Neuronal stem cell (in vitro differentiated cells): ENCODE results near the gene FAM131B.

Experiments used
- DNase-seq: peaks from one replicate; pipeline ENCODE4 v3.0.0-alpha.2; 2013; ENCODE audit warnings: low spot score
- H2AFZ ChIP-seq: one replicate; pipeline ENCODE4 v1.6.1; 2013; ENCODE audit warnings: mild to moderate bottlenecking, low read length, inconsistent platforms
- H2AK5ac ChIP-seq: 2 replicates; pipeline ENCODE4 v1.6.1; 2013; ENCODE audit warnings: low read depth, mild to moderate bottlenecking, inconsistent platforms, low read length, moderate library complexity, mixed read lengths
- H2BK120ac ChIP-seq: 2 replicates; pipeline ENCODE4 v1.6.1; 2013; ENCODE audit warnings: low read depth, mild to moderate bottlenecking, inconsistent platforms, low read length, moderate library complexity, mixed read lengths
- H2BK12ac ChIP-seq: one replicate; pipeline ENCODE4 v1.6.1; 2013; ENCODE audit warnings: low read length, inconsistent platforms
- H2BK15ac ChIP-seq: 2 replicates; pipeline ENCODE4 v1.6.1; 2013; ENCODE audit warnings: mild to moderate bottlenecking, low read length, inconsistent platforms, mixed read lengths
- H2BK5ac ChIP-seq: one replicate; pipeline ENCODE4 v1.6.1; 2013; ENCODE audit warnings: inconsistent platforms, mild to moderate bottlenecking, low read length, moderate library complexity
- H3K14ac ChIP-seq: one replicate; pipeline ENCODE4 v1.6.1; 2013; ENCODE audit warnings: low read length, inconsistent platforms
- H3K18ac ChIP-seq: 2 replicates; pipeline ENCODE4 v1.6.1; 2013; ENCODE audit warnings: low read length, inconsistent platforms
- H3K23ac ChIP-seq: 2 replicates; pipeline ENCODE4 v1.6.1; 2013; ENCODE audit warnings: low read depth, mild to moderate bottlenecking, mixed read lengths, low read length, inconsistent platforms; ENCODE audit not compliant: poor library complexity
- H3K27ac ChIP-seq: replicated peaks from 3 replicates; pipeline ENCODE4 v1.5.1; 2013; ENCODE audit warnings: low read length, inconsistent platforms
- H3K27me3 ChIP-seq, 3 experiments: 2 replicates each; pipeline ENCODE4 v1.6.1; 2013; ENCODE audit warnings: low read length in 3 of 3, mild to moderate bottlenecking in 2 of 3, inconsistent platforms in 1 of 3, low read depth in 1 of 3, mixed read lengths in 1 of 3, moderate library complexity in 1 of 3; ENCODE audit not compliant: control insufficient read depth in 3 of 3, insufficient read depth in 3 of 3
- H3K36me3 ChIP-seq, 2 donors: replicated peaks in 1 of 2; 2 replicates each; pipeline ENCODE4 v1.6.1; 2013; ENCODE audit warnings: low read length in 2 of 2; ENCODE audit not compliant: control insufficient read depth in 2 of 2, insufficient read depth in 2 of 2
- H3K4ac ChIP-seq: 2 replicates; pipeline ENCODE4 v1.6.1; 2013; ENCODE audit warnings: inconsistent platforms, mild to moderate bottlenecking, low read length, moderate library complexity
- H3K4me1 ChIP-seq, 2 donors: 1 replicate in 1 of 2; 2 replicates in 1 of 2; pipeline ENCODE4 v1.6.1; 2013; ENCODE audit warnings: low read length in 2 of 2, low read depth in 1 of 2; ENCODE audit not compliant: control insufficient read depth in 2 of 2, insufficient read depth in 1 of 2
- H3K4me2 ChIP-seq: one replicate; pipeline ENCODE4 v1.6.1; 2013; ENCODE audit warnings: mild to moderate bottlenecking, low read length, inconsistent platforms; ENCODE audit not compliant: insufficient read depth, poor library complexity, severe bottlenecking
- H3K4me3 ChIP-seq, 2 donors: 2 replicates each; pipeline ENCODE4 v1.5.1; 2013; ENCODE audit warnings: low read length in 2 of 2, mild to moderate bottlenecking in 2 of 2, inconsistent platforms in 1 of 2, moderate library complexity in 1 of 2
- H3K79me1 ChIP-seq: one replicate; pipeline ENCODE4 v1.6.1; 2013; ENCODE audit warnings: low read depth, mild to moderate bottlenecking, inconsistent platforms, low read length, moderate library complexity
- H3K9ac ChIP-seq: one replicate; pipeline ENCODE4 v1.6.1; 2013; ENCODE audit warnings: mild to moderate bottlenecking, low read depth, low read length, inconsistent platforms; ENCODE audit not compliant: poor library complexity
- H3K9me3 ChIP-seq, 2 donors: replicated peaks in 1 of 2; 2 replicates each; pipeline versions ENCODE3 to v1.6.1; 2013; ENCODE audit warnings: low read length in 2 of 2, mild to moderate bottlenecking in 2 of 2, inconsistent platforms in 1 of 2, low read depth in 1 of 2, mixed read lengths in 1 of 2, moderate library complexity in 1 of 2; ENCODE audit not compliant: control insufficient read depth in 2 of 2, insufficient read depth in 1 of 2
- H4K8ac ChIP-seq: one replicate; pipeline ENCODE4 v1.6.1; 2013; ENCODE audit warnings: low read depth, mild to moderate bottlenecking, inconsistent platforms, low read length, moderate library complexity
- H4K91ac ChIP-seq: one replicate; pipeline ENCODE4 v1.6.1; 2013; ENCODE audit warnings: low read length, low read depth, mild to moderate bottlenecking, inconsistent platforms; ENCODE audit not compliant: poor library complexity
- WGBS, 2 donors: extraction: QIAGEN DNeasy Blood & Tissue Kit; methylation state at CpG; one replicate each; pipeline ENCODE4 v1.1.7; 2013; ENCODE audit warnings: missing lambda C conversion rate in 2 of 2, mixed read lengths in 1 of 2; ENCODE audit not compliant: insufficient read length in 2 of 2, insufficient replicate concordance in 1 of 2; ENCODE audit errors: extremely low coverage in 2 of 2; 5-methylcytosine and 5-hydroxymethylcytosine counted together

FAM131B gene

DNA sequence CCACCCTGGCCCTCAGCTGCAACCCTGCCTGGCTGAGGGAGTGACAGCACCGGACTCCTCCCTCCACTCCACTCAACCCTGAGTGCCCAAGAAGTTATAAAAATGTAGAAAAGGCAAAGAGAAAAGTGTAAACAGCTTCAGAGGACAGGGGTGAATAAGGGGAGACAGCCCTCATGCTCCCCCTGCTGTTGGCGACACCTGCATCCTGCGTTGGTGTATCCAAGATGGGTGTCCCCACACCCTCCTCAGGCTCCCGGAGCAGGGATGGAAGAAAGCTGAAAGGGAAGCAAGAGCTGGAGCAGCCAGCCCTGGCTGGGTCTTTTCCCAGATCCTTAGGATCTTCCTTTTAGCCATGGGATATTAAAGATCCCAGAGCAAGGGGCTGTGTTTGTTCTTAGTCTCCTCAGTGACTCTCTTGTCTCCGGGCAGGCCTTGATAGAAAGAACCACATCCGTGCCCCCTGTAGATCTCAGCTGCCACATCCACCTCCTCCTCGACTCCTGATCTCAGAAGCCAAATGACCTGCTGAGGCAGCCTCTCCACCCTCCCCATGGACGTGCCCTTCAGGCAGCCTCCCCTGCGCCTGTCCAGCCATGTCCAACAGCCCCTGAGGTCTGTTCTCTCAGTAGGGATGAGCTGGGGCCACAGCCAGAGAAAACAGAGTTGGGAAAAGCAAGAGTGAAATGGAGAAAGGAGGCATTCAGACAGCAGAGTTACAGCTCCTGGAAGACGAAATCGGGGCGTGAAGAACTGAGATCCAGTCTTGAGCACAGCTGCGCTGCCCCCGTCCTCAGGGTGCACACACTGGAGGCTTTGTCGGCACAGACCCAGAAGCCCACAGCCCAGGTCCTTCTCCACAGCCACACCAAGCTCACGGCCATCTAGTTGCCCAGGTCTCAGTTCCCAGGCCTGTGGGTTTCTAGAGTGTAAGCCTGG, 6.8 kb downstream of the FAM131B start:
- Histone ChIP-seq H2BK5ac (no peak overlapping the region), H3K23ac (no peak overlapping the region), H3K14ac (no peak overlapping the region), H3K9me3 (no peaks in the 10 kb centered on the region), H3K27ac (no peak overlapping the region), H2AK5ac (no peak overlapping the region), H3K4me3 (no peak overlapping the region), H3K4ac (no peak overlapping the region), H4K91ac (no peak overlapping the region), H2BK12ac (no peak overlapping the region), H2BK120ac (no peak overlapping the region), H3K9ac (peak overlapping the region; percentile 36), H3K4me1 (peaks cover 22 to 24% of the 10 kb centered on the region in 2 donors), H3K27me3 (no peaks in the 10 kb centered on the region), H2BK15ac (no peak overlapping the region), H2AFZ (no peak overlapping the region), H3K36me3 (peaks cover 37 to 42% of the 10 kb centered on the region in 2 donors), H4K8ac (no peak overlapping the region), H3K4me2 (no peak overlapping the region), H3K18ac (no peak overlapping the region), H3K79me1 (peaks cover 2% of the 10 kb centered on the region)
- no CpG with 5 or more reads among the region's 16 CpGs for WGBS, 2 donors
- no peak for DNase-seq

DNA sequence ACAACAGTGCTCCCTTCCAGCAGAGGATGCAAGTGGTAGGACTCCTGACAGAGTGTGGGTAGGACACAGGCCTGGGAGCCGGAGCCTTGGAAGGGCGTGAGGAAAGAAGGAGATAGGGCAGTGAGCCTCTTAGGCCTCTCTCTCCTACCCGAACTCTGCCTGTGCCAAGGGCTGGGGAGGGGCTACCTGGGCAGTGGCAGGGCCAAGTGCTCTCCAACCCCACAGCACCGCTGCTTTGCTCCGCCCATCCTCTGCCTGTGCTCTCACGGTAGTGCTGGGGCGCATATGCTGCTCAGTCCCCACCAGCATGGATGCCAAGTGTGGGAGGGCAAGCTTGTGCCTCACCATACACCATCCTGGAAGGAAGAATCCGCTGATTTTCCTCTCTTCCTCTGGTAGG, 7.5 kb downstream of the FAM131B start:
- Histone ChIP-seq H2AK5ac (peak overlapping the region; percentile 8), H3K18ac (no peak overlapping the region), H4K91ac (no peak overlapping the region), H3K4me3 (no peak overlapping the region), H2AFZ (no peak overlapping the region), H3K36me3 (peaks cover 37 to 42% of the 10 kb centered on the region in 2 donors), H3K23ac (no peak overlapping the region), H2BK12ac (no peak overlapping the region), H2BK15ac (no peak overlapping the region), H3K9ac (no peak overlapping the region), H3K4me2 (no peak overlapping the region), H3K9me3 (no peaks in the 10 kb centered on the region), H3K79me1 (peaks cover 2% of the 10 kb centered on the region), H2BK120ac (no peak overlapping the region), H4K8ac (no peak overlapping the region), H3K27ac (no peak overlapping the region), H3K4me1 (peaks cover 19 to 24% of the 10 kb centered on the region in 2 donors), H3K27me3 (no peaks in the 10 kb centered on the region), H2BK5ac (no peak overlapping the region), H3K14ac (no peak overlapping the region), H3K4ac (no peak overlapping the region)
- DNase-seq: no peak
- no CpG with 5 or more reads among the region's 8 CpGs for WGBS, 2 donors

DNA sequence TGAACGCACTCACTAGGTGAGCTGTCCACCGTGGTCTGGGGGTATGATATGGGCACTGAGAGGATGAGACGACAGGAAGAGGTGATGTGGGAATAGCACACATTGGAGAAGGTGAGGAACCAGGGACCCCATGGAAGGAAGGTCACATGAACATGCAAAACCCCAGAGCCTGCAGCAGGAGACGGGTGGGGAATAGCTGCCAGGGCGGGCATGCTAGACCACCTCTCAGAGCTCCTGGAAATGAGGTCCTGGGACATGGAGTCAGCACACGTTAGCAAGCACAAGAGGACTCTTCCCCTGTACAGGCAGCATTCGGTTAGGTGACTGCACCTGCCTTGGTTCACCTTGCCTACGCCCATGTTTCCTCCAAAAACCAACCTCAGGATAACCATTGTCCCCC, 8.1 kb downstream of the FAM131B start:
- H4K91ac ChIP-seq: no peak overlapping the region
- peaks cover 2% of the 10 kb centered on the region for H3K79me1 ChIP-seq
- no peak overlapping the region for H2BK15ac ChIP-seq
- no peak overlapping the region for H2BK5ac ChIP-seq
- no peak overlapping the region for H2AFZ ChIP-seq
- H3K4me3 ChIP-seq: no peak overlapping the region
- no peaks in the 10 kb centered on the region for H3K9me3 ChIP-seq
- no peak overlapping the region for H3K9ac ChIP-seq
- no peak overlapping the region for H3K4me2 ChIP-seq
- no peak overlapping the region for H4K8ac ChIP-seq
- no peak for DNase-seq
- no peak overlapping the region for H3K23ac ChIP-seq
- H3K27ac ChIP-seq: no peak overlapping the region
- no peak overlapping the region for H2BK120ac ChIP-seq
- H3K27me3 ChIP-seq: peaks cover 0 to 5% (median 0%) of the 10 kb centered on the region in 3 experiments
- no peak overlapping the region for H3K4ac ChIP-seq
- H3K4me1 ChIP-seq: peaks cover 19 to 24% of the 10 kb centered on the region in 2 donors
- no peak overlapping the region for H3K18ac ChIP-seq
- no peak overlapping the region for H3K14ac ChIP-seq
- no peak overlapping the region for H2BK12ac ChIP-seq
- peaks cover 33 to 36% of the 10 kb centered on the region in 2 donors for H3K36me3 ChIP-seq
- no peak overlapping the region for H2AK5ac ChIP-seq
- no CpG with 5 or more reads among the region's 8 CpGs for WGBS, 2 donors

DNA sequence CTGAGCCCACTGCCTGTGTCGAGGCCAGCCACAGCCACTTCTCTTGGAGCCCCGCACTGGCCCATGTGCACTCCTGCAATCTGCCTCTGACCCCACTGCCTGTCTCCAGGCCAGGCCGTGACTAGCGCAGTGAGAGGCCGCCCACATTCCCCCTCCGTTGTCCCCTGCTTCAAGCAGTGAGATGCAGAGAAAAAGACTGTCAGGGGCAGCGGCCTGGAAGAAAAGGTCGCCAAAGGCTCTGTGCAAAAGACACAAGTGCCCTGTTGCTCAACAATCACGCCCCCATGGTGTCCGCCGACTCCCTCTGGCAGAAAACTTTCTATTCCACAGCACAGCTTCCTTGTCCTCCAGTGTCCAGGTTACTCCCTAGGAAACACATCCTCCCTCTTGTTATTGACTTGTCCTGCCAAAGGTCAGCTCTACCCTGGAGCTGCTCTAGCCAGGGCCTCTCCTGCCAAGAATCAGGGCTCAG, 9.9 kb downstream of the FAM131B start:
- H3K14ac ChIP-seq: no peak overlapping the region
- no CpG with 5 or more reads among the region's 11 CpGs for WGBS, 2 donors

More for the DNA sequence above, 9.9 kb downstream of the FAM131B start:
- H3K79me1 ChIP-seq: peaks cover 2% of the 10 kb centered on the region
- peaks cover 24 to 25% of the 10 kb centered on the region in 2 donors for H3K36me3 ChIP-seq
- no peak overlapping the region for H4K8ac ChIP-seq
- H3K4me2 ChIP-seq: no peak overlapping the region
- H3K9ac ChIP-seq: peak overlapping the region; percentile 65
- H4K91ac ChIP-seq: no peak overlapping the region
- no peak overlapping the region for H2BK120ac ChIP-seq
- H3K4me1 ChIP-seq: peaks cover 19 to 24% of the 10 kb centered on the region in 2 donors
- no peaks in the 10 kb centered on the region for H3K9me3 ChIP-seq
- H2AK5ac ChIP-seq: no peak overlapping the region
- H3K27ac ChIP-seq: peak overlapping the region; percentile 79
- H3K27me3 ChIP-seq: peaks cover 0 to 13% (median 0%) of the 10 kb centered on the region in 3 experiments
- no peak overlapping the region for H3K23ac ChIP-seq
- peak; percentile 75 for DNase-seq
- H3K18ac ChIP-seq: peak overlapping the region; percentile 80
- peak overlapping the region; percentile 54 for H2AFZ ChIP-seq
- no peak overlapping the region for H2BK5ac ChIP-seq
- no peak overlapping the region for H2BK12ac ChIP-seq
- H2BK15ac ChIP-seq: no peak overlapping the region
- peak overlapping the region in 1 of 2 donors; percentile 13 for H3K4me3 ChIP-seq
- no peak overlapping the region for H3K4ac ChIP-seq
